ENCODE measurements around the gene PTP4A2.

PTP4A2 gene

DNA sequence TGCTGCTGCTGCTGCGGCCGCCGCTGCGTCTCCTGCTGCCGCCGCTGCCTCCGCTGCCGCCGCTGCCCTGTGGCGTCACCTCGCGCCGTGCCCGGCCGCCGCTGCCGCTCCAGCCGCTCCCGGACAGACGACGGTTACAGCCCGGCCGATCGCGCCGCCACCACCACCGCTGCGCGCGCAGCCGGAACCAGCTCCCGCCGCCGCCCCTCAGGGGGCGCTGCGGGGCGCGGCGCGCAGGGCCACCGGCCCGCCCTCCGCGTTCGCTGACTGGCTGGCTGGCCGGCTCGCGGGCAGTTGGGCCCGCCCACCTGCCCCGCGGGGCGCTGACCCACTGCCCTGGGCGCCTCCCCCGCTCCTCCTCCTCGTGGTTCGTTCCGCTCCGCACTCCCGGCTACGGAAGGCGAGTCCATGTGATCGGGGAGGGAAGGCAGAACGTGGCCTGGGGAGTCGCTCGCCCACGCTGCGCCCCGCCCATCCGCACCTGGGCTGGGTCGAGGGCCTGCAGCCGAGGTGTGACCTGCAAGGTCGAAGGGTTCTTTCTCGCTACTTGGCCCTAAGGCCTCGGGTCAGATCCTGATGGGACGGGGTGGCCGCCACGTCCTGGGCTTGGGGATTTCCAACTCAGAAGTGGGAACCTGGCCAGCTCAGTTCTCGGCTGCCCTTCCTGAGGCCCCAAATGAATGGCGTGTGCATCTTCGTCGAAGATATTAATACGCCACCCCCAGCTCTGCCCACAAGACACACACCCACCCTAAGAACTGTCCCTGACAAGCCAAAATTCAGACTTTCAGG, at the start of gene PTP4A2:
PTP4A2 (minus strand) TSS at position 185 of the 792 bp plus-strand sequence. CDS start 19,303 bp downstream, outside the sequence.
- TF ChIP-seq SUZ12 (IDR thresholded peaks at IDR 0.05; ENCODE audit: extremely low read depth, insufficient read depth, insufficient read length) (no peak), ZNF274 (IDR thresholded peaks at IDR 0.05; ENCODE audit: low read depth, low read length) (no peak), YY1 (IDR thresholded peaks at IDR 0.05; ENCODE audit: insufficient read depth, insufficient read length) (peak; percentile 5)
- peaks cover 7% of the 10 kb centered on the region for H3K36me3 ChIP-seq (ENCODE audit: insufficient read depth, insufficient read length, low read length)
- H3K4me3 ChIP-seq (ENCODE audit: insufficient read length, low read depth): peak within 1 kb of the TSS; percentile 98
- peaks cover 11% of the 10 kb centered on the region for H3K4me1 ChIP-seq (ENCODE audit: insufficient read depth, insufficient read length)
- peak within 1 kb of the TSS; percentile 90 for H3K9ac ChIP-seq (ENCODE audit: insufficient read length, low read depth)
- H3K9me3 ChIP-seq (ENCODE audit: insufficient read depth, low read length): no peaks in the 10 kb centered on the region
- DNase-seq (ENCODE audit: low read depth, low spot score): peak; percentile 96
- no peaks in the 10 kb centered on the region for H3K27me3 ChIP-seq (ENCODE audit: insufficient read depth, insufficient read length)

DNA sequence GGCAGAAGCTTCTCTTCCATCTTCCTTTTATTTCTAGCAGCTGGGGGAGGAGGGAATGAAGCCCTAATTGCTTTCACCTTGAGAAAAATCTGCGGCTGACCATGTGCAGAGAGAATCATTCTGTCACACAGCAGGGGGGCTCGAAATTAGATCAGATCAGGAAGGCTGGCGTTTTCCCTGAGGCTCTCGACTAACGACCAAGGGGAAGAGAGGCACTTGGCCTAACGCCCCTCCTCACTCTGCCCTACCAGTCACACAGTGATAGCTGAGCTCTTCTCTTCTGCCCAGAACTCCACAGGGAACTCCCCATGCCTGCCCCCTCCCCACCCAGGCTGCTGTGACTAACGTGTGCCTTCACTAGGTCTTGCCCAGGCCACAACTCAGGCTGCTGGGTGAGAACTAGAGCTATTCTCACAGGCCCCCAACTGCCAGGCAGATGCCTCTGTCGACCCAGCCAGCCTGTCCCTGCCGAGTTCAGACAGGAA, 49.0 kb upstream of the PTP4A2 start:
- H3K9me3 ChIP-seq (ENCODE audit: insufficient read depth, low read length): peaks cover 7% of the 10 kb centered on the region
- TF ChIP-seq YY1 (IDR thresholded peaks at IDR 0.05; ENCODE audit: insufficient read depth, insufficient read length): no peak
- no peak for TF ChIP-seq ZNF274 (IDR thresholded peaks at IDR 0.05; ENCODE audit: low read depth, low read length)
- no peak for TF ChIP-seq SUZ12 (IDR thresholded peaks at IDR 0.05; ENCODE audit: extremely low read depth, insufficient read depth, insufficient read length)
- peak; percentile 47 for DNase-seq (ENCODE audit: low read depth, low spot score)
- no peak overlapping the region for H3K4me3 ChIP-seq (ENCODE audit: insufficient read length, low read depth)
- H3K9ac ChIP-seq (ENCODE audit: insufficient read length, low read depth): peak overlapping the region; percentile 35
- H3K4me1 ChIP-seq (ENCODE audit: insufficient read depth, insufficient read length): peaks cover 19% of the 10 kb centered on the region
- H3K36me3 ChIP-seq (ENCODE audit: insufficient read depth, insufficient read length, low read length): no peaks in the 10 kb centered on the region
- peaks cover 13% of the 10 kb centered on the region for H3K27me3 ChIP-seq (ENCODE audit: insufficient read depth, insufficient read length)

DNA sequence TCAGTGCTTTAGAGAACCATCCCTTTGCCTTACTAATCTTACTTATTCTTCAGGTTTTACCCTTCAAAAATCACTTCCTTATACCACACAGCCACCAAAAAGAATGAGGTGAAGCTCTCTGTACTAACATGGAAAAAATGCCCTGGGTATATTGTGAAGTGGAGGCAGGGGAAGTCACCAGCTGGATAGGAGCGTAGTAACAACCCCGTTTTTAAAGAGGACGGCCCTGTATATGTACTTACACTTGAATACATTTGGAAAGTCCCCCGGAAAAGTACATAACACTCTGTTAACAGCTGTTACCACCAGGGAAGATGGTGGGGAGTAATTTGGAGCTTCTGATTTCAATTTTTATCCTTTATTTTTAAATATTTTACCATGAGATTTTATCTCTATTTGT, 47.3 kb upstream of the PTP4A2 start:
- H3K9ac ChIP-seq (ENCODE audit: insufficient read length, low read depth): no peak overlapping the region
- no peaks in the 10 kb centered on the region for H3K36me3 ChIP-seq (ENCODE audit: insufficient read depth, insufficient read length, low read length)
- peaks cover 7% of the 10 kb centered on the region for H3K27me3 ChIP-seq (ENCODE audit: insufficient read depth, insufficient read length)
- H3K4me1 ChIP-seq (ENCODE audit: insufficient read depth, insufficient read length): peaks cover 23% of the 10 kb centered on the region
- TF ChIP-seq SUZ12 (IDR thresholded peaks at IDR 0.05; ENCODE audit: extremely low read depth, insufficient read depth, insufficient read length) (no peak), YY1 (IDR thresholded peaks at IDR 0.05; ENCODE audit: insufficient read depth, insufficient read length) (no peak), ZNF274 (IDR thresholded peaks at IDR 0.05; ENCODE audit: low read depth, low read length) (no peak)
- H3K4me3 ChIP-seq (ENCODE audit: insufficient read length, low read depth): no peak overlapping the region
- H3K9me3 ChIP-seq (ENCODE audit: insufficient read depth, low read length): peaks cover 7% of the 10 kb centered on the region
- no peak for DNase-seq (ENCODE audit: low read depth, low spot score)

DNA sequence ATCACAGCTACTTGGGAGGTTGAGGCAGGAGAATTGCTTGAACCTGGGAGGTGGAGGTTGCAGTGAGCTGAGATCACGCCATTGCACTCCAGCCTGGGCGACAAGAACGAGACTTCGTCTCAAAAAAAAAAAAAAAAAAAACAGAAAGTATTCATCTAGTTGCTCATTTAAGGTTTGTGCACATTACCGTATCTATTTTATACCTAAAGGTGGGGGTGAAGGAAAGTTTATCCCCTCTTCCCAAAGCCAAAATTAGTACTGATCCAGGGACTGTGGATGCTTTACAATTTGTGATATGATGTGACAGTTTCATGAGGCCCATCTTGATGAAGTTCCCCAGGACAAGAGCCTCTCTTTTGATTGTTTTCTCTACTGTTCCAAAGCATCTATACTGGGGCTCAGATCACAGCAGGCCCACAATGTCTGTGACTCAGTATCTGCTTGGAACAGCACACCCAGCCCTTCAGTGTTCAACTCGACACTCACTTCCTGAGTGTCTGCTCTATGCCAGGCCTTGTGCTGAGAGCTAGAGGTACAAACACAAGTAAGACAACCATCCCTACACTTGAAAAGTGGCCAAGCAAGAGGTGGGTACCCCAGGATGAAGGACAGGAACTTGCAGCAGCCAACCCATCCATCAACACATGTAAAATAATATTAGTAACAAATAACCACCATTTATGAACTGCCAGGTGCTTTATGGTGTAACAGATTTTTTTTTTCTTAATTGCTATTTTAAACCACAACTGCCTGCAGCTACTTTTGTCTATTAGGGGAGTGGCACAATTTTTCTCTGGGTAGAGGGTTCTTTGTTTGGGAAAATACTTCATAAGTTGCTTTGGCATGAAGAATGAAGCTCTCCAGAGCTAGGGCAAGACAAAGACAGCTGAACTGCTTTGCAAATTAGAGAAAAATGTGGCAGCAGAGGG, 46.5 kb upstream of the PTP4A2 start:
- TF ChIP-seq SUZ12 (IDR thresholded peaks at IDR 0.05; ENCODE audit: extremely low read depth, insufficient read depth, insufficient read length) (no peak), YY1 (IDR thresholded peaks at IDR 0.05; ENCODE audit: insufficient read depth, insufficient read length) (no peak), ZNF274 (IDR thresholded peaks at IDR 0.05; ENCODE audit: low read depth, low read length) (no peak)
- H3K4me1 ChIP-seq (ENCODE audit: insufficient read depth, insufficient read length): peaks cover 23% of the 10 kb centered on the region
- no peak for DNase-seq (ENCODE audit: low read depth, low spot score)
- no peaks in the 10 kb centered on the region for H3K36me3 ChIP-seq (ENCODE audit: insufficient read depth, insufficient read length, low read length)
- no peak overlapping the region for H3K9ac ChIP-seq (ENCODE audit: insufficient read length, low read depth)
- peaks cover 1% of the 10 kb centered on the region for H3K27me3 ChIP-seq (ENCODE audit: insufficient read depth, insufficient read length)
- peaks cover 7% of the 10 kb centered on the region for H3K9me3 ChIP-seq (ENCODE audit: insufficient read depth, low read length)
- H3K4me3 ChIP-seq (ENCODE audit: insufficient read length, low read depth): no peak overlapping the region

DNA sequence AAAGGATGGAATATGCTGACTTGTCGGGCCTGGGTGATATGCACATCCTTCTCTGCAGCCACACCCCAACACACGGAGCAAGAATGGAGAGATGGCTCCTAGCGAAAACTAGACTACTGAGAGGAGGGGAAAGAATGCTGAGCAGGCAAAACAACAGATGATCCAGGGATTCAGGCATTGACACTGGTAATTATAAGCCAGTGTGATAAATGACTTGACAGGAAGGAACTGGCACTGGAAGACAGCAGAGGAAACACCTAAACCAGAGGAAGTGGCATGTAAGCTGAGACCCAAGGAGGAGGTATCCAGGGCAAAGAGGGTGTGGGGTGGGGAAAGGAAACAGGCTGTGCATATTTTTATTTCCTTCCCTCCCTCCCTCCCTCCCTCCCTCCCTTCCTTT, 43.8 kb upstream of the PTP4A2 start:
- H3K4me1 ChIP-seq (ENCODE audit: insufficient read depth, insufficient read length): peaks cover 23% of the 10 kb centered on the region
- no peak overlapping the region for H3K9ac ChIP-seq (ENCODE audit: insufficient read length, low read depth)
- TF ChIP-seq YY1 (IDR thresholded peaks at IDR 0.05; ENCODE audit: insufficient read depth, insufficient read length) (no peak), SUZ12 (IDR thresholded peaks at IDR 0.05; ENCODE audit: extremely low read depth, insufficient read depth, insufficient read length) (no peak), ZNF274 (IDR thresholded peaks at IDR 0.05; ENCODE audit: low read depth, low read length) (no peak)
- H3K27me3 ChIP-seq (ENCODE audit: insufficient read depth, insufficient read length): no peaks in the 10 kb centered on the region
- no peaks in the 10 kb centered on the region for H3K36me3 ChIP-seq (ENCODE audit: insufficient read depth, insufficient read length, low read length)
- no peak overlapping the region for H3K4me3 ChIP-seq (ENCODE audit: insufficient read length, low read depth)
- no peak for DNase-seq (ENCODE audit: low read depth, low spot score)
- peaks cover 7% of the 10 kb centered on the region for H3K9me3 ChIP-seq (ENCODE audit: insufficient read depth, low read length)

DNA sequence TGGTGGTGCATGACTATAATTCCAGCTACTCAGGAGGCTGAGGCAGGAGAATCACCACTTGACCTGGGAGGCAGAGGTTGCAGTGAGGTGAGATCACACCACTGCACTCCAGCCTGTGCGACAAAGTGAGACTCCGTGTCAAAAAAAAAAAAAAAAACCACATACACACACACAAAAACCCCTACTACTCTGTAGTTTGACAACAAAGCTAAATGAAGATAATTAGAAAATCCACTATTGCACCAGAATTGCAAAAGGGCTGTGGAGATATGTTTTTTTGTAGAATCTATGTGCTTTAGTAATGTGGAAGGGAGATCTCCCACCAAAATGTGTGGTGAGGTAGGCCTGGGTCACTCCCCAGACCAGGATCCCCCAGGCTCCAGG, 43.3 kb upstream of the PTP4A2 start:
- peaks cover 7% of the 10 kb centered on the region for H3K9me3 ChIP-seq (ENCODE audit: insufficient read depth, low read length)
- no peak for TF ChIP-seq ZNF274 (IDR thresholded peaks at IDR 0.05; ENCODE audit: low read depth, low read length)
- TF ChIP-seq YY1 (IDR thresholded peaks at IDR 0.05; ENCODE audit: insufficient read depth, insufficient read length): no peak
- no peak for TF ChIP-seq SUZ12 (IDR thresholded peaks at IDR 0.05; ENCODE audit: extremely low read depth, insufficient read depth, insufficient read length)
- no peak overlapping the region for H3K4me3 ChIP-seq (ENCODE audit: insufficient read length, low read depth)
- DNase-seq (ENCODE audit: low read depth, low spot score): no peak
- no peak overlapping the region for H3K9ac ChIP-seq (ENCODE audit: insufficient read length, low read depth)
- no peaks in the 10 kb centered on the region for H3K36me3 ChIP-seq (ENCODE audit: insufficient read depth, insufficient read length, low read length)
- no peaks in the 10 kb centered on the region for H3K27me3 ChIP-seq (ENCODE audit: insufficient read depth, insufficient read length)
- H3K4me1 ChIP-seq (ENCODE audit: insufficient read depth, insufficient read length): peaks cover 19% of the 10 kb centered on the region

Data from NT2/D1 (cell line).